GM12878 (cell line): ENCODE measurements around the gene C3orf22. TPM values are rescaled to one million over a fixed set of nuclear protein-coding genes. Genes with fewer than 3 reads are reported as not detected.
A peak's percentile ranks its signal among the peaks of the same experiment; 100 is the strongest.

Source experiments
- ATAC-seq: fragments of 200-7000 bp; cut with Tn5 transposase; 3 replicates; pipeline ENCODE4 v1.9.1; 2020; ENCODE audit warnings: mild to moderate bottlenecking, moderate library complexity
- BruUV-seq: library from RNA; stranded (reverse); fragments of 400-500 nt; replicated peaks from 2 replicates; lab custom pipeline; 2021; lab: Mats Ljungman, UMichigan
- CTCF ChIA-PET: fragments of 300-600 bp; sonication (Branson Sonifier 250); formaldehyde crosslinking; extraction: SDS; loops from one replicate; lab custom pipeline; 2021; ENCODE audit warnings: inconsistent platforms; lab: Yijun Ruan, JAX
- POLR2A ChIA-PET: fragments of 350-600 bp; formaldehyde crosslinking; extraction: SDS; loops from one replicate; lab custom pipeline; 2021; ENCODE audit warnings: inconsistent platforms; lab: Charles Lee
- RAD21 ChIA-PET: fragments of 300-600 bp; sonication (Branson Sonifier 250); formaldehyde crosslinking; loops from one replicate; lab custom pipeline; 2023; ENCODE audit warnings: antibody characterized with exemption; ENCODE audit not compliant: unreplicated experiment; lab: Charles Lee
- SMC1A ChIA-PET: fragments of 300-600 bp; sonication (Branson Sonifier 250); formaldehyde crosslinking; loops from one replicate; lab custom pipeline; 2023; ENCODE audit not compliant: unreplicated experiment, uncharacterized antibody; lab: Charles Lee
- DNase-seq: peaks from one replicate; pipeline ENCODE4 v3.0.0-alpha.2; 2011; ENCODE audit warnings: low read depth, low spot score
- FAIRE-seq: peaks from 3 replicates; lab custom pipeline; 2011; peaks lifted over from hg19 to GRCh38; lab: Jason Lieb, UNC
- H2AFZ ChIP-seq: 2 replicates; pipeline ENCODE4 v1.6.0; 2011; ENCODE audit warnings: low read depth, low read length, control low read depth; ENCODE audit not compliant: control insufficient read depth
- H3K27ac ChIP-seq: 2 replicates; pipeline ENCODE4 v1.5.1; 2011; ENCODE audit warnings: control low read depth; ENCODE audit not compliant: control insufficient read depth, insufficient read depth
- H3K27me3 ChIP-seq, 2 experiments: replicated peaks in 1 of 2; 2 replicates each; pipeline versions ENCODE4 v1.6.0 to v1.6.1; 2011; ENCODE audit warnings: low read length in 1 of 2; ENCODE audit not compliant: control insufficient read depth in 2 of 2, insufficient read depth in 2 of 2
- H3K36me3 ChIP-seq, 2 experiments: 2 replicates each; pipeline ENCODE4 v1.5.1; 2011; ENCODE audit warnings: low read length in 1 of 2; ENCODE audit not compliant: control insufficient read depth in 2 of 2, insufficient read depth in 2 of 2
- H3K4me1 ChIP-seq: 2 replicates; pipeline ENCODE4 v1.6.1; 2011; ENCODE audit warnings: mild to moderate bottlenecking, low read length, moderate library complexity, mixed read lengths; ENCODE audit not compliant: control insufficient read depth, insufficient read depth
- H3K4me2 ChIP-seq: 2 replicates; pipeline ENCODE4 v1.6.0; 2011; ENCODE audit warnings: control low read depth; ENCODE audit not compliant: control insufficient read depth, insufficient read depth
- H3K4me3 ChIP-seq: fragments of 200-600 bp; sonication (generic); 2 replicates; pipeline ENCODE4 v1.5.1; 2016
- H3K79me2 ChIP-seq: 2 replicates; pipeline ENCODE4 v1.6.0; 2011; ENCODE audit warnings: low read length; ENCODE audit not compliant: control insufficient read depth, insufficient read depth
- H3K9ac ChIP-seq: 2 replicates; pipeline ENCODE4 v1.8.0; 2011; ENCODE audit warnings: low read length, control low read depth, mixed read lengths; ENCODE audit not compliant: control insufficient read depth, insufficient read depth
- H3K9me3 ChIP-seq: replicated peaks from 3 replicates; pipeline ENCODE4 v1.5.1; 2011; ENCODE audit warnings: mild to moderate bottlenecking, low read length; ENCODE audit not compliant: control insufficient read depth, insufficient read depth
- H4K20me1 ChIP-seq: 2 replicates; pipeline ENCODE4 v1.6.0; 2011; ENCODE audit not compliant: control insufficient read depth, insufficient read depth
- BACH1 ChIP-seq: fragments of 450-650 bp; IDR thresholded peaks from 2 replicates; pipeline ENCODE4 v1.6.1; 2017; ENCODE audit warnings: mild to moderate bottlenecking, borderline replicate concordance
- SIX5 ChIP-seq: IDR thresholded peaks from 2 replicates; pipeline ENCODE4 v1.6.1; 2011; ENCODE audit warnings: mild to moderate bottlenecking, low read depth, low read length, moderate library complexity; ENCODE audit not compliant: severe bottlenecking
- ZBTB11 ChIP-seq: fragments of 450-650 bp; formaldehyde crosslinking; IDR thresholded peaks from 2 replicates; pipeline ENCODE4 v1.5.0; 2022; ENCODE audit warnings: mild to moderate bottlenecking, missing genetic modification characterization
- WGBS: methylation state at CpG from one replicate; pipeline ENCODE4 v1.1.6; 2016; ENCODE audit warnings: low lambda C conversion rate; ENCODE audit not compliant: insufficient replicate concordance, insufficient coverage; ENCODE audit errors: missing lambda C conversion rate; 5-methylcytosine and 5-hydroxymethylcytosine counted together
- in situ Hi-C: fragments of 300-500 bp; cut with MboI; formaldehyde crosslinking; loops from 9 replicates; pipeline ENCODE4 v1.14.3; 2018; ENCODE audit warnings: mixed read lengths
- intact Hi-C: fragments of 100-400 bp; cut with micrococcal nuclease; formaldehyde crosslinking; loops from one replicate; pipeline ENCODE4 v1.14.2; 2022; ENCODE audit not compliant: unreplicated experiment
- polyA plus RNA-seq, 11 experiments: library from polyadenylated mRNA; depleted of rRNA in 4 of 11; unstranded in 6 of 11; stranded (reverse) in 5 of 11; fragments of >200 nt; fragmentation: Nextera tagmentation in 4 of 11; fragmentation: Illumina TruSeq in 1 of 11; extraction: Ambion mirVana in 4 of 11; extraction: Trizol in 1 of 11; gene quantifications; 1 replicate in 1 of 11; 2 replicates in 10 of 11; pipeline versions ENCODE4 v1.2.1 to v1.2.3, GENCODE V29; 2011 to 2016; ENCODE audit warnings: inconsistent platforms in 2 of 11, missing spikeins in 2 of 11, low read depth in 1 of 11
- total RNA-seq, 4 experiments: library from RNA; depleted of rRNA in 3 of 4; stranded (reverse); fragments of >200 nt in 3 of 4; fragmentation: Illumina TruSeq in 1 of 4; extraction: Trizol in 1 of 4; gene quantifications; 2 replicates each; pipeline versions ENCODE4 v1.2.1 to v1.2.3, GENCODE V29; 2013 to 2021
- TF ChIP-seq, protein P1 (sequence below): IDR thresholded peaks from 2 replicates; pipeline ENCODE4 v1.6.1; 2011; ENCODE audit warnings: low read depth, low read length, improper control_type of control experiment, borderline replicate concordance

Gene C3orf22
- total and polyA plus RNA-seq, 10 of the 15 experiments (the other 5 are each of a cell fraction or from before 2014, with no cell fraction given): not detected

GRCh38 chr3:126558336-126559071, at the start of gene C3orf22 (continued):
- no peak for TF ChIP-seq ZBTB11 (CRISPR knock-in tag)
- TF ChIP-seq, protein P1, sequence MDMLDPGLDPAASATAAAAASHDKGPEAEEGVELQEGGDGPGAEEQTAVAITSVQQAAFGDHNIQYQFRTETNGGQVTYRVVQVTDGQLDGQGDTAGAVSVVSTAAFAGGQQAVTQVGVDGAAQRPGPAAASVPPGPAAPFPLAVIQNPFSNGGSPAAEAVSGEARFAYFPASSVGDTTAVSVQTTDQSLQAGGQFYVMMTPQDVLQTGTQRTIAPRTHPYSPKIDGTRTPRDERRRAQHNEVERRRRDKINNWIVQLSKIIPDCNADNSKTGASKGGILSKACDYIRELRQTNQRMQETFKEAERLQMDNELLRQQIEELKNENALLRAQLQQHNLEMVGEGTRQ: no peak

- H3K9ac ChIP-seq: no peak overlapping the region
- intact Hi-C loops (no loop called here), in situ Hi-C loops (no loop called here)
- no peaks in the 10 kb centered on the region for H3K36me3 ChIP-seq
- no peak overlapping the region for H3K4me2 ChIP-seq
- ChIA-PET RAD21 (no interaction called here), POLR2A (no interaction called here), CTCF (interaction anchor here (1.0 kb wide), 1 partner anchor 104 kb away, joined by 3 read pairs; no protein-coding TSS in a partner anchor), SMC1A (interaction anchor here (0.6 kb wide), 1 partner anchor 9 kb away, joined by 3 read pairs; no protein-coding TSS in a partner anchor)
- no peaks in the 10 kb centered on the region for H4K20me1 ChIP-seq
- no peak for FAIRE-seq
- BruUV-seq: no TSS peak
- no peak for DNase-seq
- H3K27ac ChIP-seq: no peak overlapping the region
- no peaks in the 10 kb centered on the region for H3K4me1 ChIP-seq
- no peak for TF ChIP-seq ZBTB11 (CRISPR knock-in tag)
- TF ChIP-seq SIX5: no peak
- peak; percentile 88; the same call in 1 of the 2 replicates for TF ChIP-seq BACH1
- H3K79me2 ChIP-seq: no peaks in the 10 kb centered on the region
- 60% methylated on average over 11 of the region's 11 CpGs for WGBS
- peaks cover 2 to 3% of the 10 kb centered on the region in 2 experiments; a peak in 1 of 4 replicates for H3K27me3 ChIP-seq
- H2AFZ ChIP-seq: no peak overlapping the region
- H3K9me3 ChIP-seq: no peaks in the 10 kb centered on the region
- ATAC-seq: peak; percentile 68
- H3K4me3 ChIP-seq: no peak overlapping the region
Measured at GRCh38 chr3:126607214-126607908, 48.6 kb upstream of the C3orf22 start.
